Measurements from ENCODE around the gene MAPT. TPM values are rescaled to one million over a fixed set of nuclear protein-coding genes. Genes with fewer than 3 reads are reported as not detected.
"Not testable (repeated sequence)": the region's sequence is repeated elsewhere in the genome, so short reads cannot be mapped to it uniquely, and the experiment has no call there.

MAPT gene
- total RNA-seq, 1 experiment from 2014 or later = 0.18 TPM

- DNase-seq (ENCODE audit: low read depth) = peak; percentile 13
Measured at GRCh38 chr17:46003907-46004748, 109.8 kb downstream of the MAPT start.

- DNase-seq (ENCODE audit: low read depth) = not testable (repeated sequence)
Measured at GRCh38 chr17:46006082-46006481, 111.7 kb downstream of the MAPT start.

GRCh38 chr17:46007461-46007965 is 113.2 kb downstream of the MAPT start:
- no peak for DNase-seq (ENCODE audit: low read depth)

GRCh38 chr17:46008591-46008990 is 114.2 kb downstream of the MAPT start:
- no peak for DNase-seq (ENCODE audit: low read depth)

DNA sequence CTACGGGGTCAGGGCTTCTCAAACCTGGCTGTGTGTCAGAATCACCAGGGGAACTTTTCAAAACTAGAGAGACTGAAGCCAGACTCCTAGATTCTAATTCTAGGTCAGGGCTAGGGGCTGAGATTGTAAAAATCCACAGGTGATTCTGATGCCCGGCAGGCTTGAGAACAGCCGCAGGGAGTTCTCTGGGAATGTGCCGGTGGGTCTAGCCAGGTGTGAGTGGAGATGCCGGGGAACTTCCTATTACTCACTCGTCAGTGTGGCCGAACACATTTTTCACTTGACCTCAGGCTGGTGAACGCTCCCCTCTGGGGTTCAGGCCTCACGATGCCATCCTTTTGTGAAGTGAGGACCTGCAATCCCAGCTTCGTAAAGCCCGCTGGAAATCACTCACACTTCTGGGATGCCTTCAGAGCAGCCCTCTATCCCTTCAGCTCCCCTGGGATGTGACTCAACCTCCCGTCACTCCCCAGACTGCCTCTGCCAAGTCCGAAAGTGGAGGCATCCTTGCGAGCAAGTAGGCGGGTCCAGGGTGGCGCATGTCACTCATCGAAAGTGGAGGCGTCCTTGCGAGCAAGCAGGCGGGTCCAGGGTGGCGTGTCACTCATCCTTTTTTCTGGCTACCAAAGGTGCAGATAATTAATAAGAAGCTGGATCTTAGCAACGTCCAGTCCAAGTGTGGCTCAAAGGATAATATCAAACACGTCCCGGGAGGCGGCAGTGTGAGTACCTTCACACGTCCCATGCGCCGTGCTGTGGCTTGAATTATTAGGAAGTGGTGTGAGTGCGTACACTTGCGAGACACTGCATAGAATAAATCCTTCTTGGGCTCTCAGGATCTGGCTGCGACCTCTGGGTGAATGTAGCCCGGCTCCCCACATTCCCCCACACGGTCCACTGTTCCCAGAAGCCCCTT is 115.6 kb downstream of the MAPT start:
- DNase-seq (ENCODE audit: low read depth) = peak; percentile 80

GRCh38 chr17:46010597-46011186 is 116.3 kb downstream of the MAPT start:
- DNase-seq (ENCODE audit: low read depth) = no peak

GRCh38 chr17:46011711-46012505 is 117.6 kb downstream of the MAPT start:
- DNase-seq (ENCODE audit: low read depth) = no peak

- no peak for DNase-seq (ENCODE audit: low read depth)
Measured at GRCh38 chr17:46012506-46013079, 118.2 kb downstream of the MAPT start.

GRCh38 chr17:46013127-46013501 is 118.8 kb downstream of the MAPT start:
- no peak for DNase-seq (ENCODE audit: low read depth)

GRCh38 chr17:46013502-46014165 is 119.3 kb downstream of the MAPT start:
- DNase-seq (ENCODE audit: low read depth) = no peak

DNA sequence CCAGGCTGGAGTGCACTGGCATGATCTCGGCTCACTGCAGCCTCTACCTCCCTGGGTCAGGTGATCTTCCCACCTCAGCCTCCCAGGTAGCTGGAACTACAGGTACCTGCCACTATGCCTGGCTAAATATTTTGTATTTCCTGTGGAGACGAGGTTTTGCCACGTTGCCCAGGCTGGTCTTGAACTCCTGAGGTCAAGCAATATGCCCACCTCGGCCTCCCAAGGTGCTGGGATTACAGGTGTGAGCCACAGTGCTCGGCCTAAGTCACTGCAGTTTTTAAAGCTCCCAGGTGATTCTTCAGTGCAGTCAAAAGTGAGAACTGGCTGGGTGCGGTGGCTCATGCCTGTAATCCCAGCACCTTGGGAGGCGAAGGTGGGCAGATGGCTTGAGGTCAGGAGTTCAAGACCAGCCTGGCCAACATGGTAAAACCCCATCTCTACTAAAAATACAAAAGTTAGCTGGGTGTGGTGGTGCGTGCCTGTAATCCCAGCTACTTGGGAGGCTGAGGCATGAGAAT is 125.1 kb downstream of the MAPT start:
- DNase-seq (ENCODE audit: low read depth) = not testable (repeated sequence)

DNA sequence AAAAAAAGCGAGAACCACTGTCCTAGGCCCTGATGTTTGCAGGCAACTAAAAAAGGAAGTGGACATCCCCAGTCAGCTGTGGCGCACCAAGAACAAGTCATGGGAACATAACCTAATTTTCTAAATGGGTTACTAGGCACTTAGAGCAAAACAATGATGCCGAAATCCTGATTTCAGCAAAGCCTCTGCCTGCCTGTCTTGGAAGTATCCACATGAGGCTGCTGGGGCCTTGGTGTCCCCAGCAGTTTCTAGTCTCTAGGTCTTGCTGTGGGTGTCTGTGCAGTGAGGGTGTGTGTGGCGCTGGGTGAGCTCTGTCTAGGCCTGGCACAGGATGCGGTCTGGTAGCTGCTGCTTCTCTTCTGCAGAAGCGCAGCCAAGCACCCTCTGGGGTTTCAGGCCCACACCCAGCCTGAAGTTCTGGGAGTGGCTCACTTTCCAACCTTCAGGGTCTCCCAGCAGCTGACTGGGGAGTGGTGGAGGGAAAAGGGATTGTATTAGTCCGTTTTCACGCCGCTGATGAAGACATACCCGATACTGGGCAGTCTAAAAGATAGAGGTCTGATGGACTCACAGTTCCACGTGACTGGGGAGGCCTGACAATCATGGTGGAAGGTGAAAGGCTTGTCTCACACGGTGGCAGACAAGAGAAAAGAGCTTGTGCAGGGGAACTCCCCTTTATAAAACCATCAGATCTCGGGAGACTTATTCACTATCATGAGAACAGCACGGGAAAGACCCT is 125.8 kb downstream of the MAPT start:
- no peak for DNase-seq (ENCODE audit: low read depth)

DNA sequence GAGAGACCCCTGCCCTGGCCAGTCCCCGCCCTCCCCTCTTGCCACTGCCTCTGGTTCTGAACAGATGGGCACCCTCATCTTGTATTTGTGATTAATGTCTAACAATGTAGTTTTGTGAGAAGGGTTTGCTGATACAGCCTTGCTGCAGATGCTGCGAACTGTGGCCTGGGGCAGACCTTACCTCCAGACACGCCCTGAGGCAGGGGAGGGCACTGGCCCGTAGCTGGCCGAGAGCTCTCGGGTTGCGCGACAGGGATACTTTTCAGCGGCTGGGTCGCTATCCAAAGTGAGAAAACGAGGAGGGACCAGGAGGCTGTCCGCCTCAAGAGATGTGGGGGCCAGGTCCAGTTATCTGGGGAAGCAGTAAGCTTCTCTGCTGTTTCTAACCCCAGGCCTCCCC is 126.6 kb downstream of the MAPT start:
- no peak for DNase-seq (ENCODE audit: low read depth)

- DNase-seq (ENCODE audit: low read depth) = not testable (repeated sequence)
Measured at GRCh38 chr17:46023366-46023765, 129.0 kb downstream of the MAPT start.

- no peak for DNase-seq (ENCODE audit: low read depth)
Measured at GRCh38 chr17:46023783-46024388, 129.5 kb downstream of the MAPT start.

DNA sequence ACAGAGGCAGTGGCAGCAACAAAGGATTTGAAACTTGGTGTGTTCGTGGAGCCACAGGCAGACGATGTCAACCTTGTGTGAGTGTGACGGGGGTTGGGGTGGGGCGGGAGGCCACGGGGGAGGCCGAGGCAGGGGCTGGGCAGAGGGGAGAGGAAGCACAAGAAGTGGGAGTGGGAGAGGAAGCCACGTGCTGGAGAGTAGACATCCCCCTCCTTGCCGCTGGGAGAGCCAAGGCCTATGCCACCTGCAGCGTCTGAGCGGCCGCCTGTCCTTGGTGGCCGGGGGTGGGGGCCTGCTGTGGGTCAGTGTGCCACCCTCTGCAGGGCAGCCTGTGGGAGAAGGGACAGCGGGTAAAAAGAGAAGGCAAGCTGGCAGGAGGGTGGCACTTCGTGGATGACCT is 130.2 kb downstream of the MAPT start:
- DNase-seq (ENCODE audit: low read depth) = no peak

GRCh38 chr17:46025060-46025459 is 130.7 kb downstream of the MAPT start:
- no peak for DNase-seq (ENCODE audit: low read depth)

DNA sequence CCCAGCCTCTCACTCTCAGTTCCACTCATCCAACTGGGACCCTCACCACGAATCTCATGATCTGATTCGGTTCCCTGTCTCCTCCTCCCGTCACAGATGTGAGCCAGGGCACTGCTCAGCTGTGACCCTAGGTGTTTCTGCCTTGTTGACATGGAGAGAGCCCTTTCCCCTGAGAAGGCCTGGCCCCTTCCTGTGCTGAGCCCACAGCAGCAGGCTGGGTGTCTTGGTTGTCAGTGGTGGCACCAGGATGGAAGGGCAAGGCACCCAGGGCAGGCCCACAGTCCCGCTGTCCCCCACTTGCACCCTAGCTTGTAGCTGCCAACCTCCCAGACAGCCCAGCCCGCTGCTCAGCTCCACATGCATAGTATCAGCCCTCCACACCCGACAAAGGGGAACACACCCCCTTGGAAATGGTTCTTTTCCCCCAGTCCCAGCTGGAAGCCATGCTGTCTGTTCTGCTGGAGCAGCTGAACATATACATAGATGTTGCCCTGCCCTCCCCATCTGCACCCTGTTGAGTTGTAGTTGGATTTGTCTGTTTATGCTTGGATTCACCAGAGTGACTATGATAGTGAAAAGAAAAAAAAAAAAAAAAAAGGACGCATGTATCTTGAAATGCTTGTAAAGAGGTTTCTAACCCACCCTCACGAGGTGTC is 131.3 kb downstream of the MAPT start:
- no peak for DNase-seq (ENCODE audit: low read depth)

All from HT1080 (cell line).